GM23248 (cell line): ENCODE measurements around the gene SERPINB1.

Source experiments
- EZH2 ChIP-seq: fragments of 200-600 bp; sonication (generic); IDR thresholded peaks from 2 replicates; pipeline ENCODE4 v1.6.1; 2018; ENCODE audit warnings: antibody characterized with exemption, mild to moderate bottlenecking; ENCODE audit not compliant: insufficient read depth, poor library complexity, severe bottlenecking
- EZH2phosphoT487 ChIP-seq: fragments of 200-600 bp; sonication (generic); IDR thresholded peaks from 2 replicates; pipeline ENCODE4 v1.6.1; 2018; ENCODE audit warnings: antibody characterized with exemption, moderate library complexity, mild to moderate bottlenecking, low read depth; ENCODE audit not compliant: insufficient read depth

DNA sequence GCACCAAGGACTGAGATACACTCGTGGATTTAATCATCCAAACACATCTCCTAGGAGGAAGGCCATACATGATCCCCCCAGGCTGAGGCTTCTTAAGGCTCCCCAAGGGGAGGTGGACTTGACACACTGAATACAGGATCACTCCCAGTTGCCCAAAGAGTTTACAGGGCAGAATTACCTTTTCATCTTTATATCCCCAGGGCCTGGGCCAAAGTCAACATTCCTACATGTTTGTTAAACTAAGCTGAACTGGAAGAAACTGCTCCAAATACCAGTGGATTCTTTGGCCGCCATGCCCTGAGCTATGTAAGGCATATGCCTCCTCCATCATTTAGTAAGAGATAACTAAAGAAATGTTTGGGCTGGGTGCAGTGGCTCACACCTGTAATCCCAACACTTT, 22.2 kb upstream of the SERPINB1 start:
- TF ChIP-seq EZH2 = no peak
- TF ChIP-seq EZH2phosphoT487 = no peak
